GM23338 (cell line): ENCODE measurements around the gene HPS4. TPM values are rescaled to one million over a fixed set of nuclear protein-coding genes. Genes with fewer than 3 reads are reported as not detected.
A peak's percentile ranks its signal among the peaks of the same experiment; 100 is the strongest.

Experiments
- ATAC-seq: fragments of 200-7000 bp; cut with Tn5 transposase; 3 replicates; pipeline ENCODE4 v1.9.1; 2020
- DNase-seq: peaks from one replicate; pipeline ENCODE4 v3.0.0-alpha.2; 2015; ENCODE audit warnings: low spot score
- H2AFZ ChIP-seq: fragments of 200-600 bp; sonication (generic); 2 replicates; pipeline ENCODE4 v1.8.0; 2016; ENCODE audit warnings: antibody characterized with exemption, mild to moderate bottlenecking, moderate library complexity
- H3F3A ChIP-seq: fragments of 200-600 bp; sonication (generic); replicated peaks from 2 replicates; pipeline ENCODE4 v1.8.0; 2017; ENCODE audit warnings: antibody characterized with exemption, mixed run types, low read depth
- H3K27ac ChIP-seq: fragments of 200-600 bp; sonication (generic); 2 replicates; pipeline ENCODE4 v1.6.1; 2016; ENCODE audit warnings: low read depth
- H3K27me3 ChIP-seq: fragments of 200-600 bp; sonication (generic); 2 replicates; pipeline ENCODE4 v1.8.0; 2016; ENCODE audit warnings: mild to moderate bottlenecking, mixed run types, moderate library complexity; ENCODE audit not compliant: insufficient read depth
- H3K36me3 ChIP-seq: fragments of 200-600 bp; sonication (generic); 2 replicates; pipeline ENCODE4 v1.8.0; 2016; ENCODE audit warnings: mild to moderate bottlenecking; ENCODE audit not compliant: insufficient read depth
- H3K4me1 ChIP-seq: fragments of 200-600 bp; sonication (generic); 2 replicates; pipeline ENCODE4 v1.8.0; 2016; ENCODE audit warnings: mild to moderate bottlenecking, moderate library complexity; ENCODE audit not compliant: insufficient read depth
- H3K4me2 ChIP-seq: fragments of 200-600 bp; sonication (generic); 2 replicates; pipeline ENCODE4 v1.7.1; 2017; ENCODE audit warnings: mixed run types
- H3K4me3 ChIP-seq: fragments of 200-600 bp; sonication (generic); 2 replicates; pipeline ENCODE4 v1.6.1; 2016; ENCODE audit warnings: mixed run types
- H3K79me2 ChIP-seq: fragments of 200-600 bp; sonication (generic); replicated peaks from 2 replicates; pipeline ENCODE4 v1.8.0; 2017; ENCODE audit warnings: mild to moderate bottlenecking; ENCODE audit not compliant: insufficient read depth
- H3K9me2 ChIP-seq: fragments of 200-600 bp; sonication (generic); 2 replicates; pipeline ENCODE4 v1.8.0; 2017; ENCODE audit not compliant: insufficient read depth
- H4K20me1 ChIP-seq: fragments of 200-600 bp; sonication (generic); replicated peaks from 2 replicates; pipeline ENCODE4 v1.8.0; 2017; ENCODE audit warnings: mild to moderate bottlenecking; ENCODE audit not compliant: insufficient read depth
- H3K27ac Mint-ChIP-seq: 2 replicates; pipeline ENCODE4 v1.8.0; 2020; ENCODE audit warnings: inconsistent platforms, mild to moderate bottlenecking, moderate library complexity, mixed read lengths
- H3K27me3 Mint-ChIP-seq: 3 replicates; pipeline ENCODE4 v1.8.0; 2022; ENCODE audit warnings: low read depth, mild to moderate bottlenecking, moderate library complexity, mixed read lengths, inconsistent platforms; ENCODE audit not compliant: insufficient read depth, poor library complexity
- H3K36me3 Mint-ChIP-seq: 3 replicates; pipeline ENCODE4 v1.8.0; 2021; ENCODE audit warnings: low read depth, mild to moderate bottlenecking, inconsistent platforms, moderate library complexity, mixed read lengths
- H3K4me1 Mint-ChIP-seq: 3 replicates; pipeline ENCODE4 v1.8.0; 2020; ENCODE audit warnings: mild to moderate bottlenecking, inconsistent platforms, mixed read lengths
- H3K4me3 Mint-ChIP-seq: 3 replicates; pipeline ENCODE4 v1.8.0; 2021; ENCODE audit warnings: moderate library complexity, mild to moderate bottlenecking, inconsistent platforms, mixed read lengths
- H3K9me3 Mint-ChIP-seq: 3 replicates; pipeline ENCODE4 v1.8.0; 2020; ENCODE audit warnings: moderate library complexity, mild to moderate bottlenecking, inconsistent platforms, mixed read lengths
- CREB1 ChIP-seq: fragments of 250-450 bp; sonication (Bioruptor Pico); IDR thresholded peaks from 2 replicates; pipeline ENCODE4 v1.5.0; 2020; ENCODE audit warnings: low read depth, mild to moderate bottlenecking, moderate library complexity
- ETS1 ChIP-seq: IDR thresholded peaks from 2 replicates; pipeline ENCODE4 v1.6.1; 2016; ENCODE audit warnings: antibody characterized with exemption
- EZH2 ChIP-seq: fragments of 200-600 bp; sonication (generic); IDR thresholded peaks from one replicate; pipeline ENCODE4 v1.8.0; 2017; ENCODE audit warnings: antibody characterized with exemption, mild to moderate bottlenecking, low read depth; ENCODE audit not compliant: unreplicated experiment
- EZH2phosphoT487 ChIP-seq: fragments of 200-600 bp; sonication (generic); IDR thresholded peaks from one replicate; pipeline ENCODE4 v1.8.1; 2018; ENCODE audit warnings: antibody characterized with exemption; ENCODE audit not compliant: unreplicated experiment
- JUNB ChIP-seq: IDR thresholded peaks from one replicate; pipeline ENCODE4 v1.6.1; 2016; ENCODE audit warnings: antibody characterized with exemption; ENCODE audit not compliant: unreplicated experiment
- NANOG ChIP-seq: IDR thresholded peaks from 2 replicates; pipeline ENCODE4 v1.6.1; 2016; ENCODE audit warnings: antibody characterized with exemption, borderline replicate concordance
- POLR2AphosphoS5 ChIP-seq: IDR thresholded peaks from 2 replicates; pipeline ENCODE4 v1.6.1; 2016; ENCODE audit warnings: antibody characterized with exemption, low read depth
- REST ChIP-seq: IDR thresholded peaks from one replicate; pipeline ENCODE4 v1.6.1; 2018; ENCODE audit warnings: antibody characterized with exemption; ENCODE audit not compliant: unreplicated experiment
- STAT1 ChIP-seq: IDR thresholded peaks from one replicate; pipeline ENCODE4 v1.6.1; 2016; ENCODE audit warnings: antibody characterized with exemption; ENCODE audit not compliant: unreplicated experiment
- ZNF114 ChIP-seq: fragments of 250-450 bp; sonication (Bioruptor Pico); IDR thresholded peaks from 2 replicates; pipeline ENCODE4 v1.5.0; 2020; ENCODE audit warnings: mild to moderate bottlenecking, moderate library complexity
- ZNF331 ChIP-seq: fragments of 250-450 bp; sonication (Bioruptor Pico); IDR thresholded peaks from 2 replicates; pipeline ENCODE4 v1.5.0; 2020; ENCODE audit warnings: low read depth, mild to moderate bottlenecking, moderate library complexity
- polyA plus RNA-seq: library from polyadenylated mRNA; unstranded; fragments of >200 nt; fragmentation: Nextera tagmentation; extraction: Ambion mirVana; gene quantifications from 2 replicates; pipeline ENCODE4 v1.2.1, GENCODE V29; 2016
- total RNA-seq: library from RNA; depleted of rRNA; stranded (reverse); fragments of >200 nt; shearing (Covaris generic); gene quantifications from 2 replicates; pipeline ENCODE4 v1.2.3, GENCODE V29; 2014
- TF ChIP-seq, protein P1 (sequence below), 2 experiments: fragments of 200-600 bp in 1 of 2; sonication (generic) in 1 of 2; conservative IDR thresholded peaks; 2 replicates each; pipeline versions ENCODE4 v1.5.1 to v1.6.1; 2016 to 2017; ENCODE audit warnings: antibody characterized with exemption in 2 of 2, low read depth in 2 of 2, mild to moderate bottlenecking in 2 of 2, moderate library complexity in 1 of 2
- TF ChIP-seq, protein P2 (sequence below): fragments of 250-450 bp; sonication (Bioruptor Pico); IDR thresholded peaks from 2 replicates; pipeline ENCODE4 v1.5.0; 2020; ENCODE audit warnings: mild to moderate bottlenecking, moderate library complexity

HPS4 gene
- total and polyA plus RNA-seq, 2 experiments from 2014 or later, result 20.3 to 49.4 TPM

DNA sequence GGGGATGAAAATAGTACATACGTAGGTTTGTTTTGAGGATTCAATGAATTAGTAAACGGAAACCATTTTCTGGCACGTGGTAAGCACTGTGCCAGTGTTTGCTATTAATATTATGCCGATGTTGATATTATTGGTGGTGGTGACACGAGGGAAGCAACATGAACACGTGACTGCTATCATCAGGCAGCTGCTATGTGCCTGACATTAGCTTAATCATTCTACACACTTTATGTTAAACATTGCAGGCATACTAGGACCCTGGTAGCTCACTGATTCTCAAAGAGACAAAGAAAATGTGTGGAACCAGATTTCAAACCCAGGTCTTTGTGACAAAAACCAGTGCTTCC lies 750 bp upstream of the HPS4 start:
- Mint-ChIP-seq H3K4me3 (peak overlapping the region; percentile 98), H3K4me1 (peaks cover 41% of the 10 kb centered on the region), H3K9me3 (0 out of 3 replicates have a peak, but pooled peaks cover 2% of the 10 kb centered on the region), H3K36me3 (peaks cover 27% of the 10 kb centered on the region), H3K27me3 (peaks cover 2% of the 10 kb centered on the region), H3K27ac (peak overlapping the region; percentile 90)
- H3K9me2 ChIP-seq, result no peaks in the 10 kb centered on the region
- ATAC-seq (no peak), DNase-seq (peak; percentile 21)
- H4K20me1 ChIP-seq, result peaks cover 9% of the 10 kb centered on the region; the same call in 1 of the 2 replicates
- no peaks in the 10 kb centered on the region for H3K27me3 ChIP-seq
- peaks cover 21% of the 10 kb centered on the region for H3K36me3 ChIP-seq
- peak overlapping the region; percentile 99 for H3K27ac ChIP-seq
- peak overlapping the region; percentile 94 for H2AFZ ChIP-seq
- peaks cover 27% of the 10 kb centered on the region for H3K4me1 ChIP-seq
- peak overlapping the region; percentile 97 for H3K4me2 ChIP-seq
- H3F3A ChIP-seq, result peaks cover 25% of the 10 kb centered on the region
- TF ChIP-seq, protein P1, sequence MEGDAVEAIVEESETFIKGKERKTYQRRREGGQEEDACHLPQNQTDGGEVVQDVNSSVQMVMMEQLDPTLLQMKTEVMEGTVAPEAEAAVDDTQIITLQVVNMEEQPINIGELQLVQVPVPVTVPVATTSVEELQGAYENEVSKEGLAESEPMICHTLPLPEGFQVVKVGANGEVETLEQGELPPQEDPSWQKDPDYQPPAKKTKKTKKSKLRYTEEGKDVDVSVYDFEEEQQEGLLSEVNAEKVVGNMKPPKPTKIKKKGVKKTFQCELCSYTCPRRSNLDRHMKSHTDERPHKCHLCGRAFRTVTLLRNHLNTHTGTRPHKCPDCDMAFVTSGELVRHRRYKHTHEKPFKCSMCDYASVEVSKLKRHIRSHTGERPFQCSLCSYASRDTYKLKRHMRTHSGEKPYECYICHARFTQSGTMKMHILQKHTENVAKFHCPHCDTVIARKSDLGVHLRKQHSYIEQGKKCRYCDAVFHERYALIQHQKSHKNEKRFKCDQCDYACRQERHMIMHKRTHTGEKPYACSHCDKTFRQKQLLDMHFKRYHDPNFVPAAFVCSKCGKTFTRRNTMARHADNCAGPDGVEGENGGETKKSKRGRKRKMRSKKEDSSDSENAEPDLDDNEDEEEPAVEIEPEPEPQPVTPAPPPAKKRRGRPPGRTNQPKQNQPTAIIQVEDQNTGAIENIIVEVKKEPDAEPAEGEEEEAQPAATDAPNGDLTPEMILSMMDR (conservative IDR thresholded peaks at IDR 0.05; ENCODE audit: low read depth in 2 of 2), result no peak
- TF ChIP-seq REST, result no peak
- TF ChIP-seq ZNF331 (CRISPR knock-in tag), result no peak
- TF ChIP-seq JUNB, result no peak
- TF ChIP-seq EZH2, result no peak
- TF ChIP-seq, protein P2, sequence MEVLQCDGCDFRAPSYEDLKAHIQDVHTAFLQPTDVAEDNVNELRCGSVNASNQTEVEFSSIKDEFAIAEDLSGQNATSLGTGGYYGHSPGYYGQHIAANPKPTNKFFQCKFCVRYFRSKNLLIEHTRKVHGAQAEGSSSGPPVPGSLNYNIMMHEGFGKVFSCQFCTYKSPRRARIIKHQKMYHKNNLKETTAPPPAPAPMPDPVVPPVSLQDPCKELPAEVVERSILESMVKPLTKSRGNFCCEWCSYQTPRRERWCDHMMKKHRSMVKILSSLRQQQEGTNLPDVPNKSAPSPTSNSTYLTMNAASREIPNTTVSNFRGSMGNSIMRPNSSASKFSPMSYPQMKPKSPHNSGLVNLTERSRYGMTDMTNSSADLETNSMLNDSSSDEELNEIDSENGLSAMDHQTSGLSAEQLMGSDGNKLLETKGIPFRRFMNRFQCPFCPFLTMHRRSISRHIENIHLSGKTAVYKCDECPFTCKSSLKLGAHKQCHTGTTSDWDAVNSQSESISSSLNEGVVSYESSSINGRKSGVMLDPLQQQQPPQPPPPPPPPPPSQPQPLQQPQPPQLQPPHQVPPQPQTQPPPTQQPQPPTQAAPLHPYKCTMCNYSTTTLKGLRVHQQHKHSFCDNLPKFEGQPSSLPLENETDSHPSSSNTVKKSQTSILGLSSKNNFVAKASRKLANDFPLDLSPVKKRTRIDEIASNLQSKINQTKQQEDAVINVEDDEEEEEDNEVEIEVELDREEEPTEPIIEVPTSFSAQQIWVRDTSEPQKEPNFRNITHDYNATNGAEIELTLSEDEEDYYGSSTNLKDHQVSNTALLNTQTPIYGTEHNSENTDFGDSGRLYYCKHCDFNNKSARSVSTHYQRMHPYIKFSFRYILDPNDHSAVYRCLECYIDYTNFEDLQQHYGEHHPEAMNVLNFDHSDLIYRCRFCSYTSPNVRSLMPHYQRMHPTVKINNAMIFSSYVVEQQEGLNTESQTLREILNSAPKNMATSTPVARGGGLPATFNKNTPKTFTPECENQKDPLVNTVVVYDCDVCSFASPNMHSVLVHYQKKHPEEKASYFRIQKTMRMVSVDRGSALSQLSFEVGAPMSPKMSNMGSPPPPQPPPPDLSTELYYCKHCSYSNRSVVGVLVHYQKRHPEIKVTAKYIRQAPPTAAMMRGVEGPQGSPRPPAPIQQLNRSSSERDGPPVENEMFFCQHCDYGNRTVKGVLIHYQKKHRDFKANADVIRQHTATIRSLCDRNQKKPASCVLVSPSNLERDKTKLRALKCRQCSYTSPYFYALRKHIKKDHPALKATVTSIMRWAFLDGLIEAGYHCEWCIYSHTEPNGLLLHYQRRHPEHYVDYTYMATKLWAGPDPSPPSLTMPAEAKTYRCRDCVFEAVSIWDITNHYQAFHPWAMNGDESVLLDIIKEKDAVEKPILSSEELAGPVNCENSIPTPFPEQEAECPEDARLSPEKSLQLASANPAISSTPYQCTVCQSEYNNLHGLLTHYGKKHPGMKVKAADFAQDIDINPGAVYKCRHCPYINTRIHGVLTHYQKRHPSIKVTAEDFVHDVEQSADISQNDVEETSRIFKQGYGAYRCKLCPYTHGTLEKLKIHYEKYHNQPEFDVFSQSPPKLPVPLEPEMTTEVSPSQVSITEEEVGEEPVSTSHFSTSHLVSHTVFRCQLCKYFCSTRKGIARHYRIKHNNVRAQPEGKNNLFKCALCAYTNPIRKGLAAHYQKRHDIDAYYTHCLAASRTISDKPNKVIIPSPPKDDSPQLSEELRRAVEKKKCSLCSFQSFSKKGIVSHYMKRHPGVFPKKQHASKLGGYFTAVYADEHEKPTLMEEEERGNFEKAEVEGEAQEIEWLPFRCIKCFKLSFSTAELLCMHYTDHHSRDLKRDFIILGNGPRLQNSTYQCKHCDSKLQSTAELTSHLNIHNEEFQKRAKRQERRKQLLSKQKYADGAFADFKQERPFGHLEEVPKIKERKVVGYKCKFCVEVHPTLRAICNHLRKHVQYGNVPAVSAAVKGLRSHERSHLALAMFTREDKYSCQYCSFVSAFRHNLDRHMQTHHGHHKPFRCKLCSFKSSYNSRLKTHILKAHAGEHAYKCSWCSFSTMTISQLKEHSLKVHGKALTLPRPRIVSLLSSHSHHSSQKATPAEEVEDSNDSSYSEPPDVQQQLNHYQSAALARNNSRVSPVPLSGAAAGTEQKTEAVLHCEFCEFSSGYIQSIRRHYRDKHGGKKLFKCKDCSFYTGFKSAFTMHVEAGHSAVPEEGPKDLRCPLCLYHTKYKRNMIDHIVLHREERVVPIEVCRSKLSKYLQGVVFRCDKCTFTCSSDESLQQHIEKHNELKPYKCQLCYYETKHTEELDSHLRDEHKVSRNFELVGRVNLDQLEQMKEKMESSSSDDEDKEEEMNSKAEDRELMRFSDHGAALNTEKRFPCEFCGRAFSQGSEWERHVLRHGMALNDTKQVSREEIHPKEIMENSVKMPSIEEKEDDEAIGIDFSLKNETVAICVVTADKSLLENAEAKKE, result no peak
- no peak for TF ChIP-seq STAT1
- no peak for TF ChIP-seq ETS1
- no peak for TF ChIP-seq ZNF114 (CRISPR knock-in tag)
- TF ChIP-seq EZH2phosphoT487, result no peak
- TF ChIP-seq NANOG, result no peak
- no peak for TF ChIP-seq CREB1 (CRISPR knock-in tag)
- TF ChIP-seq POLR2AphosphoS5, result no peak
- H3K79me2 ChIP-seq, result peaks cover 67% of the 10 kb centered on the region
- peak overlapping the region; percentile 99 for H3K4me3 ChIP-seq
